GF-D8 (cell line): ENCODE measurements around the gene TMEM141.
"Not testable (repeated sequence)": the region's sequence is repeated elsewhere in the genome, so short reads cannot be mapped to it uniquely, and the experiment has no call there.

Experiments
- DNase-seq: peaks from one replicate; lab custom pipeline; 2025; lab: John Stamatoyannopoulos, UW

TMEM141 gene

DNA sequence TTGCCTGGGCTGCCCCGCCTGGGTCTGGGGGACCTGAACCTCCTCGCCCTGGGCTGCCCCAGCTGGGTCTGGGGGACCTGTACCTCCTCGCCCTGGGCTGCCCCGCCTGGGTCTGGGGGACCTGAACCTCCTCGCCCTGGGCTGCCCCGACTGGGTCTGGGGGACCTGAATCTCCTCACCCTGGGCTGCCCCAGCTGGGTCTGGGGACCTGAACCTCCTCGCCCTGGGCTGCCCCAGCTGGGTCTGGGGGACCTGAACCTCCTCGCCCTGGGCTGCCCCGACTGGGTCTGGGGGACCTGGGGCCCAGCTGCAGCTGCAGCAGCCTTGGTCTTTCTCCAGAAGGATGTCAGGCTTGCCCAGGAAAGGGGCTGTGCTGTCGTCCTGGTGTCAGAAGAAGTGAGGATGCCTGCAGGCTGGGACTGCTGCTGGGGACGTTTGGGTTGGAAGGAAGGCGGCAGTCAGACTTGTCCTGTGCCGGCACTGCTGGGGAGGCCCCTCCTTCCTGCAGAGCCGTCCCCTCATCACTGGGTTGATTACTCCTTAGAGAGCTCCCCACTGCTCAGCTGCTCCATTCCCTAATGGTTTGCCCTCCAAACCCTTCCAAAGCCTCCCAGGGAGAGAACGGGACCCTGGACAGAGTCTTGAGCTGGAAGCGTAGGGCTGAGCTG, 42.4 kb downstream of the TMEM141 start:
- not testable (repeated sequence) for DNase-seq

DNA sequence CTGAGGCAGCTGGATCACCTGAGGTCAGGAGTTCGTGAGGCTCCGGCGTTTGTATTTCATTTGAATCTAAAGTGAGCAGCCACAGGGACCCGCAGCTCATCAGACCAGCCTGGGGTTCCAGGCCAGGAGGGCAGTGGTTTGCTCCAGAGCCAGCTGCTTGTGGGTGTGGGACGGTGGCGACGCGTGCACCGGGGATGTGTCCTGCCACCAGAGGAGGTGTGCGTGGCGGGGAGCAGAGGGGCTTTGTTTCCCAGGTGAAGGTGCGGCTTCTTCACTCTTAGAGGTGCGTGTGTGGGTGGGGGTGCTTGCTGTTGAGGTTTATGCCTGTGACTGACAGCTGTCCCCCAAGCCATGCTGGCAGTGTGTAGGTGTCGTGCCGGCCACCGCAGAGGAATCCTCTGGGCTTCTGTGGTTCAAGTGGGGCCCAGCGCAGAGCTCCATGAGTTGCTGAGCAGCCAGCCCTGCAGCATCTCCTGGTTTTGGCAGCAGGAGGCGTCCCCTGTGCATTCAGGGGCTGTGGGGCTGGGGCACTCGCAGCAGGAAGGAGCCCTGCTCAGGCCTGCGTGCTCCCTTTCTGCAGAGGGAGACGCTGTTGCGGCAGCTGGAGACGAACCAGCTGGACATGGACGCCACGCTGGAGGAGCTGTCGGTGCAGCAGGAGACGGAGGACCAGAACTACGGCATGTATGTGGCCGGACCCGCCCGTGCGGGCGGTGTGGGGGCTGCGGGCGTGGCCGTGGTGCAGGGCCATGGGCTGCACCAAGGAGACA, 44.2 kb downstream of the TMEM141 start:
- DNase-seq, result no peak

DNA sequence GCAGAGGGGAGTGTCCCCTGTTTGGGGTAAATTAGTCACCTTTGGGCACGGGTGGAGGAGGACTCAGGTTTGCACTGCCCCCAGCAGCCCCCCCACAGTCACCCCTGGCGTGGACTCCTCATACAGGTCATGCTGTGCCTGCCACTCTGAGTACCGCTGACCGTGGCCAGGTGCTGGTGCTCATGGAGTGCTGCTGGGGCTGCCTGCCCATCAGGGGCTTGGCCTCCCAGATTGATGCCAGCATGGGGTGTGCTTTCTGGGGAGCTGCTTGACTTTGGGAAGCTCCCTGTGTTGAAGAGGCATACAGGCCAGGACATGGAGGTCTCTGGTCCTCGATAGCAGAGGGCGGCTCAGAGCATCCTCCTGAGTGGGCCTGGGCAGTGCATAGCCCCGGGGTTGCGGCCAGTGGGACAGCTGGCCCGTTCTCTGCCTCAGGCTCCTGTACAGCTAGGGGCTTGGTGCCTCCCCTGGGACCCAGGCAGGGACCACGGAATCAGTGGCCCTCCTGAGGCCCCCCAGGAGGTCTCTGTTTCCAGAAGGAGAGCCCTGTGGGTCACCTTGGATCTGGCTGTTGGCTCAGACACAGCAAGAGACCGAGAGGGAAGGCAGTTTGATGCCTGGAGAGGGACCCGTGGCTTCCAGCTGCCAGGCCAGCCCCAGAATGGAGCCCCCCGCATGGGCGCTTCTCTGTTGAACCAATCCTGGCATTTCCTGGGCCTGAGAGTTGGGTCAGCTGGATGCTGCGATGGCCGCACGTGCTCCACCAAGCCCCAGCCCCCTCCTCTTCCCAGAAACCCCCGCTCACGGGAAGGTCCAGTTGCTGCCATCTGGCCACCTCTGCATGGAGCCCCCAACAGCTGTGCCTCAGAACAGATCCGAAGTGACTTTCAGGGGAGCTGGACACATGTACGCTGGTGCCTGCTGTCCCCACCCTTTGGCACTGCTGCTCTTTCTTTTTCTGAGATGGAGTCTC, 45.1 kb downstream of the TMEM141 start:
- DNase-seq, result no peak

DNA sequence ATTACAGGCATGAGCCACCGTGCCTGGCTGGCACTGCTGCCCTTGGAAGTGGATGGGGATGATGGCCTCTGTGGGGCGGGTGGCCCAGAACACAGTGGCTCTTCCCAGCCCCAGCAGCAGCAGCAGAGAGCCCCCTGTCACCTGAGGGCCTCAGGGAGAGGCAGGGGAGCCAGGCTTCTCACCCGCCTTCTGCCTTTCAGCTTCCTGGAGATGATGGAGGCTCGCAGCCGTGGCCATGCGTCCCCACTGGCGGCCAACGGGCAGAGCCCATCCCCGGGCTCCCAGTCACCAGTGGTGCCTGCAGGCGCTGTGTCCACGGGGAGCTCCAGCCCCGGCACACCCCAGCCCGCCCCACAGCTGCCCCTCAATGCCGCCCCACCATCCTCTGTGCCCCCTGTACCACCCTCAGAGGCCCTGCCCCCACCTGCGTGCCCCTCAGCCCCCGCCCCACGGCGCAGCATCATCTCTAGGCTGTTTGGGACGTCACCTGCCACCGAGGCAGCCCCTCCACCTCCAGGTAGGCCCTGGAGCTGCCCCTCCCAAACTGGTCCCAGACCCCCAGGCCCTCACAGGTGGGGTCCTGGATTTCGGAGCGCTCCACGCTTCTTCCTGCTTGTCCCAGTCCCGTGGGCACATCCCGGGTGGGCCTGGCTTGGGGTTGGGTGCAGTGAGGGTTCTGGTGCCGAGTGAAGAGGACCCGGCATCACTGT, 46.2 kb downstream of the TMEM141 start:
- DNase-seq, result no peak

DNA sequence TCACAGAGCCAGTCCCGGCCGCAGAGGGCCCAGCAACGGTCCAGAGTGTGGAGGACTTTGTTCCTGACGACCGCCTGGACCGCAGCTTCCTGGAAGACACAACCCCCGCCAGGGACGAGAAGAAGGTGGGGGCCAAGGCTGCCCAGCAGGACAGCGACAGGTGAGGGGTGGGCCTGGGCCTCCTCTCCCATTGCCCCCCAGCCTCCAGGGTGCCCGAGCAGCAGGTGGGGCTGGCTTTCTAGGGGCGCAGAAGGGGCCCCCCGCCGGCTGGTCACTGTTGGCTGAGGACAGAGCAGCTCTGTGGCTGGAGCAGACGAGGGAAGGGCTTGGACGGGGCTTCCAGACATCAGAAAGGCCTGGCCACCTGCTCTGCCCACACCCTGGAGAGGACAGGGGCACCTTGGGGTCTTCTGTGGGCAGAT, 46.7 kb downstream of the TMEM141 start:
- DNase-seq, result not testable (repeated sequence)

DNA sequence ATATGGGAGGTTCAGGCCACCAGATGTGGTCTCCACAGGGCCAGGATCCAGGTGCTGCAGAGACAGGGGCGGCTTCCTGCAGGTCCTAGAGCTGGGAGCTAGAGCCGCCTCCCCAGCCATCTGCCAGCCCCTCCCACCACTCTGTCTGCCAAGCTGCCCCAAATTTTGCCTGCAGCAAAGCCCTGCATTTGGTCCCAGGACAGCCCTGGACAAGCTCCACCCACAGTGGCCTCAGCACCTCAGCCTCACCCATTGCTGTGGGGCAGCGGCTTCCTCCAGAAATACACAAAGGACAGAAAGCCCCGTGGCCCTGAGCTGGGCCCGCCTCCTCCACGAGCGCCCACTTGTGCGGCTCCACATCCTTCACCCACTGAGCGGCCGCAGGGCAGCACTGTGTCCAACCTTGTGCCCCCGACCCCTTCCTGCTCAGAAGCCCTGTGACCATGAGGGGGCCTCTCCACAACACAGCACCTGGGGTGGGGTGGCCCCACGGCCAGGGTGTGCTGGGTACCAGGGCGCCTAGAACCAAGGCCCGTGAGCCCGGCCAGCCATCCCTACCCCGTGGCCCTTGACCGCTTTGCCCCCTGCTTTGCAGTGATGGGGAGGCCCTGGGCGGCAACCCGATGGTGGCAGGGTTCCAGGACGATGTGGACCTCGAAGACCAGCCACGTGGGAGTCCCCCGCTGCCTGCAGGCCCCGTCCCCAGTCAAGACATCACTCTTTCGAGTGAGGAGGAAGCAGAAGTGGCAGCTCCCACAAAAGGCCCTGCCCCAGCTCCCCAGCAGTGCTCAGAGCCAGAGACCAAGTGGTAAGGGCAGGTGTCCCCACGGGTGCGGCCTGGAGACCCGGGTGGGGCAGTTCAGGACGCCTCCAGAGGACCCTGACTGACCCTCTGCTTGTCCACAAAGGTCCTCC, 47.4 kb downstream of the TMEM141 start:
- DNase-seq, result no peak

DNA sequence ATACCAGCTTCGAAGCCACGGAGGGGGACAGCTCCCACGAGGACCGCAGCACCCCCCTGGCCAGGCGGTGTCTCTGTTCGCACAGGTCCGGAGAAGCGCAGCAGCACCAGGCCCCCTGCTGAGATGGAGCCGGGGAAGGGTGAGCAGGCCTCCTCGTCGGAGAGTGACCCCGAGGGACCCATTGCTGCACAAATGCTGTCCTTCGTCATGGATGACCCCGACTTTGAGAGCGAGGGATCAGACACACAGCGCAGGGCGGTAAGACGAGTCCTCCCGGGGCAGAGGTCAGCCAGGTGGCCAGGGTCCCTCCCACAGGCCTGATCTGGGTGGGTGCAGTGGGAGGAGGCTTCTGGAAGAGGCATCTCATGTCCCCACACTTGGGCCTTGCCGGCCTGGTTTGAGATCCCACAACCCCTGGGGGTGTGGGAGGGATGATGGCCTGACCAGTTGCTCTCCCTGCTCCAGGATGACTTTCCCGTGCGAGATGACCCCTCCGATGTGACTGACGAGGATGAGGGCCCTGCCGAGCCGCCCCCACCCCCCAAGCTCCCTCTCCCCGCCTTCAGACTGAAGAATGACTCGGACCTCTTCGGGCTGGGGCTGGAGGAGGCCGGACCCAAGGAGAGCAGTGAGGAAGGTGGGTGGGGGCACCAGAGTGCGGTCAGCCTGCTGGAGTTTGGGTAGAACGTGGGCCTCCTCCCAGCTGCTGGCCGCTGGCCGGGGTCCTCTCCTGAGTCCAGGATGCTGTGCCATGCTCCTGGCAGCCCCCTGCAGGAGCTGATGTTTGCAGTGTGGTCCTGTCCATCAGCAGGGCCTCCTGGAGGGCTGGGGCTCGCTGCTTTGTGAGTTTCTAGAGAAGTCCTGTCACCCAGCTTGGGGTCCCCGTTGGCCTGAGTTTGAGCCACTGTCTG, 48.3 kb downstream of the TMEM141 start:
- no peak for DNase-seq

DNA sequence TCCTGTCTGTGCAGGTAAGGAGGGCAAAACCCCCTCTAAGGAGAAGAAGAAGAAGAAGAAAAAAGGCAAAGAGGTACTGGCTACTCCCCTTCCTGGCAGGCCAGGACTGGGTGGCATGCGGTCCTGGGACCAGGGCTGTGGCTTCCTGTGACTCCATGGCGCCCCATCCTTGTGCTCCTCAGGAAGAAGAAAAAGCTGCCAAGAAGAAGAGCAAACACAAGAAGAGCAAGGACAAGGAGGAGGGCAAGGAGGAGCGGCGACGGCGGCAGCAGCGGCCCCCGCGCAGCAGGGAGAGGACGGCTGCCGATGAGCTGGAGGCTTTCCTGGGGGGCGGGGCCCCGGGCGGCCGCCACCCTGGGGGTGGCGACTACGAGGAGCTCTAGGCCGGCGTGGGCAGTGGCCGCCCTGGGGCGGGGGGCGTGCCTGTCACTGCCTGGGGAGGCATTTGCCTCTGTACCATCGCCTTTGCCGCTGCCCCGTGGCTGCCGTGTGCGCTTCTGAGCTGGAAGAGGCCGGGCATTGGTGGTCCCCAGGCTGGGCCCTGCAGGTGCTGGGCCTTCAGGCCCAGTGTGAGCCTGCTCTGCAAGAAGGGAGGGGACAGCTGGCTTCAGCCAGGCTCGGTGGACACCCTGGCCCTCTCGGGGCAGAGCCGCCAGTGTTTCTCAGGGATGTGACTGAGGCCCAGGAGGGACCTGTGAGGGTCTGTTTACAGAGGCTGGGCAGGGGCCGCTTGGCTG, 49.2 kb downstream of the TMEM141 start:
- DNase-seq, result no peak

DNA sequence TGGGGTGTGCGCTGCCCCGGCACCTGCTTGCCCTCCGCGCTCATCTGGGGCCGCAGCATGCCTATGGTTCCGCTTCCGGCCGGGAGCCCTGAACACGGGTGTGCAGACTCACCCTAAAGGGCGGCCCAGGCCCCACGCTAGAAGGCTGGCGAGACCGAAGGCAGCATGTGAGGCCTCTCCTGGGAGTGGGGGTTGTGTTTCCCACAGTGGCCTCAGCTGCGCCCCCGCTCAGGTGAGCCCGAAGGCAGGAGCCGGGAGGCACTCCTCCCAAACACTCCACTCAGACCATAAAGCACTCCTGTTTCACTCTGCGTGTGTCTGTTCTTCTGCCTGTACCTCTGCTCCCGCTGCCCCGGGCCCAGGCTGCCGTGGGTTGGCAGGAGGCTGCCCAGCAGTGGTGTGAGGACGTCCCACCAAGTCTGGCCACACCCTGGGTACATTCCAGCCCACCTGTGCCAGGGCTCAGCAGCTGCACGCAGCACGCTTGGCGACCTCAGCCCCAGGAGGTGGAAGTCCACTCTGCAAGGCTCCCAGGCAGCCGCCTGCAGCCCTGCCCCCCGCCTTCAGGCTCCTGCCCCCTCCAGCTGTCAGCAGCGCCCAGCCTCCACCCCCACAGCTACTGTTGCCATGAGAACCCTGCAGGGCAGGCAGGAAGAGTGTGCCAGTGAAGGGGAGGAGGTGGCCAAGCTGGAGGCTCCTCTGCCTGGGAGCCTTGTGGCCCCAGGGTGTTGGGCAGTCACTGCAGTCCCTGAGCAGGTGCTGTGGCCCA, 49.9 kb downstream of the TMEM141 start:
- no peak for DNase-seq

DNA sequence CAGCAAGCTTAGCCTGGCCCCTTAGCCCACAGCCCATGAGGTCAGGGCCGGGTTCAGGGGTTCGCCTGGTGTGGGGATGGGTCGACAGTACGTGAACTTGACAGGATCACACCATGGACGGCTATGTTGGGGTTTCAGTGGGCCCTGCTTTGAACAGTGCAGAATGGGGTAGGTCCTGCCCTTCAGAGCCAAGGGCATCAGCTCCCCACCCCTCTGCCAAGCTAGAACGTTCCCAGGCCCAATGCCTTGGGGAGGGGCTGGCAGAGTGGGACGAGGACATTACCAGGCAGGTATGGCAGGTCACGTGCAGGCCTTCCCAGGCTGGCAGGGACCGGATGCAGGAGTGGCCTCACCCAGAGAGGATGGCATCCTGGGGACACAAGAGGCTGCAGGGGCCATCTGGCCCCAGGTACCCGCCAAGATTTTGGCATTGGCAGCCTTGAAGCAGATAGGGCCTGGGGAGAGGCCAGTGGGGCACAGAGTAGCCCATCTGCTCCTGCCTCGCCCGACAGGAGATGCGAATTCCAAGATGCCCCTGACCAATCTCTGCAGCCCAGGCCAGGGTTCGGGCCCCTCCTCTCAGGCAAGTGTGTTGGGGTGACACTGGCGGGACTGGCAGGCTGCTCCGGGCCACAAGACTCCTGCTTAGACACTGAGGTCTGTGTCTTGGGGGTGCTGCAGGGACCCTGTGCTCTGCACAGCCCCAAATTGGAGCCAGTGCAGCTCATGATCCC, 50.7 kb downstream of the TMEM141 start:
- not testable (repeated sequence) for DNase-seq

DNA sequence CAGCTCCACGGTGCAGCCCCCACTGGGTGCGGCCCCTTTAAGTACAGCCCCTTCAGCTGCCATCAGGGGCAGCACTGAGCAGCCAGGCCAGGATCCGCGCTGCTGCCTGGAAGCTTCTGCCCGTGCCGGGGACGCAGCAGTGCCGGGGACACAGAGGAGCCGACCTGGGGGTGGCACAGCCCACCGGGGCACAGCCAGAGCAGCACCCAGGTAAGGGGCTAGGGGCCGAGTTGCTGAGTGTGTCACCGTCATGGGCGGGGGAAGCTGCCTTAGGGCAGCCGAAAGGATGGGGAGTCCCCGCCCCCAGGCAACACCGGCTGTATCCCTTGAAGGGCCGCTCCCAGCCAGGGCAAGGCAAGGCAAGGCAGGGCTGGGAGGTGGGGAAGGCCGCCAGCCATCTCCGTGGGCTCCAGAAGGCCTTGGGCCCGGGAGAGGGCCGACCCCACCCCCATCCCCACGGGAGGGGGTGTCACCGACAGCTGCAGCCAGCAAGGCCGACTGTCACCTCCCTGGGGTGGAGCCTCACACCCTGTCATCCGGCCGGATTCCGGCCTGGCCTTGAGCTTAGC, 51.3 kb downstream of the TMEM141 start, which contains the start of gene AJM1:
Gene AJM1, plus strand, starts transcription at position 99 of the 569 bp plus-strand sequence. CDS start 1,937 bp downstream, outside the sequence.
- peak; percentile 21 for DNase-seq
